Activated CD4-positive, alpha-beta T cell treated with anti-CD3 and anti-CD28 coated beads, Interleukin-2, amount 10 ng/mL, durations not matched to agents 7 days and 5 days (primary cell): Measurements from ENCODE around the gene TRIOBP. TPM values are rescaled to one million over a fixed set of nuclear protein-coding genes. Genes with fewer than 3 reads are reported as not detected.

Source experiments
- total RNA-seq, 2 experiments: library from RNA; stranded (reverse); gene quantifications; one replicate each; pipeline ENCODE4 v1.2.3, GENCODE V29; 2021

The TRIOBP gene
- total RNA-seq, 2 experiments from 2014 or later, result 44.1 to 53.5 TPM

Other genes with a start within 250 kb of the TRIOBP start
- 100 to 1,000 TPM; 218 to 219 TPM for gene MFNG, start 210.7 kb upstream of the TRIOBP start, total RNA-seq
- not detected for gene CARD10, start 177.6 kb upstream of the TRIOBP start, total RNA-seq
- under 1 TPM in 1 of 2 experiments, not detected in 1; 0.30 TPM for gene CDC42EP1, start 136.6 kb upstream of the TRIOBP start, total RNA-seq
- gene LGALS2, start 117.0 kb upstream of the TRIOBP start, total RNA-seq, result not detected
- 10 to 100 TPM; 58.5 to 62.8 TPM for gene GGA1, start 88.2 kb upstream of the TRIOBP start, total RNA-seq
- 100 to 1,000 TPM; 184 to 187 TPM for gene SH3BP1, start 57.4 kb upstream of the TRIOBP start, total RNA-seq
- 10 to 100 TPM; 21.5 to 21.8 TPM for gene PDXP, start 38.3 kb upstream of the TRIOBP start, total RNA-seq
- 1,000 to 10,000 TPM; 1,140 to 1,273 TPM for gene LGALS1, start 21.4 kb upstream of the TRIOBP start, total RNA-seq
- gene NOL12, start 10.7 kb upstream of the TRIOBP start, total RNA-seq, result 10 to 100 TPM; 57.3 to 57.7 TPM
- gene GCAT, start 110.9 kb downstream of the TRIOBP start, total RNA-seq, result 10 to 100 TPM; 10.4 to 12.0 TPM
- not detected for gene GALR3, start 126.3 kb downstream of the TRIOBP start, total RNA-seq
- 10 to 100 TPM; 26.7 to 27.4 TPM for gene ANKRD54, start 147.3 kb downstream of the TRIOBP start, total RNA-seq
- gene EIF3L, start 152.4 kb downstream of the TRIOBP start, total RNA-seq, result 100 to 1,000 TPM; 444 to 449 TPM
- gene MICALL1, start 209.2 kb downstream of the TRIOBP start, total RNA-seq, result 10 to 100 TPM; 27.6 to 30.7 TPM